K562 (cell line): ENCODE results near the gene PHF21B. TPM values are rescaled to one million over a fixed set of nuclear protein-coding genes. Genes with fewer than 3 reads are reported as not detected.

Experiments used
- ATAC-seq: fragments of 200-7000 bp; cut with Tn5 transposase; 3 replicates; pipeline ENCODE4 v1.9.1; 2020; ENCODE audit warnings: moderate library complexity
- BruUV-seq: library from RNA; stranded (reverse); fragments of 400-500 nt; replicated peaks from 2 replicates; lab custom pipeline; 2021; lab: Mats Ljungman, UMichigan
- CTCF ChIA-PET: fragments of 300-600 bp; formaldehyde crosslinking; extraction: SDS; loops from one replicate; lab custom pipeline; 2021; ENCODE audit warnings: low intra/inter-chr PET ratio; lab: Yijun Ruan, JAX
- POLR2A ChIA-PET: fragments of 300-600, 350-650 bp; sonication (Branson Sonifier 250); formaldehyde crosslinking; extraction: SDS; loops from one replicate; lab custom pipeline; 2021; ENCODE audit warnings: antibody characterized with exemption, inconsistent platforms; lab: Yijun Ruan, JAX
- DNase-seq, 4 experiments: peaks; one replicate each; pipeline versions ENCODE4 v3.0.0 to v3.0.0-alpha.2; 2011 to 2018; ENCODE audit warnings: low spot score in 3 of 4, mixed read lengths in 3 of 4; ENCODE audit errors: extremely low read depth in 1 of 4
- FAIRE-seq: peaks from 2 replicates; lab custom pipeline; 2011; peaks lifted over from hg19 to GRCh38; lab: Jason Lieb, UNC
- H2AFZ ChIP-seq: 2 replicates; pipeline ENCODE4 v1.6.0; 2011; ENCODE audit warnings: low read depth, low read length, control low read depth, inconsistent platforms
- H3K27ac ChIP-seq: fragments of 200-600 bp; 3 replicates; pipeline ENCODE4 v1.8.0; 2011; ENCODE audit warnings: low read depth, mild to moderate bottlenecking, control low read depth, inconsistent platforms, low read length, moderate library complexity, mixed read lengths; ENCODE audit errors: extremely low read depth
- H3K27me3 ChIP-seq, 2 experiments: fragments of 300-600 bp in 1 of 2; 2 replicates in 1 of 2; 3 replicates in 1 of 2; pipeline versions ENCODE4 v1.6.0 to v1.8.0; 2011; ENCODE audit warnings: inconsistent platforms in 2 of 2, low read length in 2 of 2, mild to moderate bottlenecking in 1 of 2, mixed read lengths in 1 of 2, moderate library complexity in 1 of 2; ENCODE audit not compliant: control insufficient read depth in 2 of 2, insufficient read depth in 2 of 2
- H3K36me3 ChIP-seq: fragments of 300-600 bp; 3 replicates; pipeline ENCODE4 v1.8.0; 2011; ENCODE audit warnings: mild to moderate bottlenecking, low read length, inconsistent platforms; ENCODE audit not compliant: control insufficient read depth, insufficient read depth
- H3K4me1 ChIP-seq, 2 experiments: fragments of 200-600 bp in 1 of 2; replicated peaks in 1 of 2; 2 replicates in 1 of 2; 3 replicates in 1 of 2; pipeline versions ENCODE4 v1.5.1 to v1.8.0; 2011; ENCODE audit warnings: inconsistent platforms in 2 of 2, low read length in 2 of 2, mild to moderate bottlenecking in 1 of 2, mixed read lengths in 1 of 2, moderate library complexity in 1 of 2; ENCODE audit not compliant: control insufficient read depth in 2 of 2, insufficient read depth in 2 of 2
- H3K4me2 ChIP-seq: 2 replicates; pipeline ENCODE4 v1.6.1; 2011; ENCODE audit warnings: low read length, control low read depth, inconsistent platforms, mixed read lengths; ENCODE audit not compliant: insufficient read depth
- H3K4me3 ChIP-seq: fragments of 200-600 bp; sonication (generic), shearing (Covaris generic); 2 replicates; pipeline ENCODE4 v1.5.1; 2016; ENCODE audit warnings: control low read depth, inconsistent platforms
- H3K79me2 ChIP-seq: fragments of 200-600 bp; 3 replicates; pipeline ENCODE4 v1.8.0; 2011; ENCODE audit warnings: low read length, inconsistent platforms; ENCODE audit not compliant: control insufficient read depth, insufficient read depth
- H3K9ac ChIP-seq, 2 experiments: 2 replicates each; pipeline versions ENCODE4 v1.6.0 to v1.6.1; 2011; ENCODE audit warnings: low read depth in 2 of 2, low read length in 2 of 2, control low read depth in 1 of 2, inconsistent platforms in 1 of 2, mild to moderate bottlenecking in 1 of 2, mixed read lengths in 1 of 2; ENCODE audit not compliant: insufficient read depth in 1 of 2
- H3K9me1 ChIP-seq: one replicate; pipeline ENCODE4 v1.6.0; 2011; ENCODE audit warnings: inconsistent platforms, mild to moderate bottlenecking, low read length, moderate library complexity; ENCODE audit not compliant: control insufficient read depth, insufficient read depth
- H3K9me3 ChIP-seq: replicated peaks from 2 replicates; pipeline ENCODE4 v1.5.1; 2011; ENCODE audit warnings: low read depth, low read length, inconsistent platforms; ENCODE audit not compliant: control insufficient read depth, insufficient read depth
- H4K20me1 ChIP-seq: replicated peaks from 2 replicates; pipeline ENCODE4 v1.6.1; 2011; ENCODE audit warnings: low read length, inconsistent platforms, mixed read lengths; ENCODE audit not compliant: control insufficient read depth, insufficient read depth
- CEBPB ChIP-seq: fragments of 450-650 bp; IDR thresholded peaks from 2 replicates; pipeline ENCODE4 v1.6.1; 2016; ENCODE audit warnings: missing genetic modification characterization, missing compliant biosample characterization
- DACH1 ChIP-seq: fragments of 450-650 bp; IDR thresholded peaks from 2 replicates; pipeline ENCODE4 v1.6.1; 2018; ENCODE audit not compliant: partially characterized antibody
- DMBX1 ChIP-seq: fragments of 250-450 bp; sonication (Bioruptor Pico); IDR thresholded peaks from 2 replicates; pipeline ENCODE4 v1.8.0; 2022; ENCODE audit warnings: inconsistent platforms, mild to moderate bottlenecking, moderate library complexity, borderline replicate concordance
- HNRNPLL ChIP-seq: fragments of 200-400 bp; formaldehyde crosslinking; IDR thresholded peaks from 2 replicates; pipeline ENCODE4 v1.6.1; 2017; ENCODE audit warnings: low read length, low read depth, mild to moderate bottlenecking; ENCODE audit not compliant: poor library complexity, severe bottlenecking
- MAFK ChIP-seq: IDR thresholded peaks from 2 replicates; pipeline ENCODE4 v1.6.1; 2011; ENCODE audit warnings: low read length, improper control_type of control experiment
- NEUROD1 ChIP-seq: fragments of 150-350 bp; IDR thresholded peaks from 2 replicates; pipeline ENCODE4 v1.6.1; 2014; ENCODE audit warnings: borderline replicate concordance, low read length, low read depth; ENCODE audit not compliant: partially characterized antibody
- RBM25 ChIP-seq: fragments of 200-400 bp; formaldehyde crosslinking; IDR thresholded peaks from 2 replicates; pipeline ENCODE4 v1.6.1; 2018; ENCODE audit warnings: low read length, low read depth, moderate library complexity; ENCODE audit not compliant: severe bottlenecking
- STAG1 ChIP-seq: sonication (generic); formaldehyde crosslinking; IDR thresholded peaks from 2 replicates; pipeline ENCODE4 v1.5.0; 2020; ENCODE audit warnings: missing genetic modification reagents, borderline replicate concordance
- WGBS: fragments of 100-300 bp; shearing (Covaris generic); methylation state at CpG from one replicate; pipeline ENCODE4 v1.1.6; 2016; ENCODE audit warnings: low coverage, mixed read lengths; ENCODE audit not compliant: insufficient coverage; ENCODE audit errors: missing lambda C conversion rate; 5-methylcytosine and 5-hydroxymethylcytosine counted together
- in situ Hi-C: fragments of 300-500 bp; cut with MboI; formaldehyde crosslinking; loops from 4 replicates; pipeline ENCODE4 v1.15.0; 2018; ENCODE audit warnings: inconsistent platforms, mixed read lengths
- intact Hi-C: fragments of 100-400 bp; cut with micrococcal nuclease; formaldehyde crosslinking; loops from 2 replicates; pipeline ENCODE4 v1.14.2; 2022
- polyA plus RNA-seq, 8 experiments: library from polyadenylated mRNA; depleted of rRNA in 4 of 8; stranded (reverse) in 5 of 8; unstranded in 3 of 8; fragments of >200 nt; fragmentation: Nextera tagmentation in 2 of 8; fragmentation: Illumina TruSeq in 1 of 8; extraction: Ambion mirVana in 2 of 8; extraction: Trizol in 1 of 8; gene quantifications; 2 replicates each; pipeline versions ENCODE4 v1.2.1 to v1.2.3, GENCODE V29; 2011 to 2014; ENCODE audit warnings: inconsistent platforms in 1 of 8, missing spikeins in 1 of 8
- total RNA-seq, 7 experiments: library from RNA; depleted of rRNA in 6 of 7; stranded (reverse); fragments of >200 nt in 6 of 7; fragmentation: Illumina TruSeq in 2 of 7; extraction: Trizol in 2 of 7; gene quantifications; 2 replicates each; pipeline versions ENCODE4 v1.2.1 to v1.2.3, GENCODE V29; 2011 to 2021; ENCODE audit warnings: low replicate concordance in 1 of 7
- TF ChIP-seq, protein P1 (sequence below), 3 experiments: IDR thresholded peaks in 2 of 3; conservative IDR thresholded peaks in 1 of 3; 2 replicates each; pipeline ENCODE4 v1.5.1; 2011 to 2012; ENCODE audit warnings: low read length in 3 of 3, mild to moderate bottlenecking in 3 of 3, control low read depth in 2 of 3, improper control_type of control experiment in 1 of 3, inconsistent platforms in 1 of 3, low read depth in 1 of 3, mixed read lengths in 1 of 3, moderate library complexity in 1 of 3; ENCODE audit not compliant: insufficient read depth in 2 of 3
- TF ChIP-seq, protein P2 (sequence below): fragments of 250-450 bp; sonication (Bioruptor Pico); IDR thresholded peaks from 2 replicates; pipeline ENCODE4 v1.4.0; 2020; ENCODE audit warnings: mild to moderate bottlenecking, moderate library complexity, borderline replicate concordance

Gene PHF21B
- total and polyA plus RNA-seq, 9 of the 15 experiments (the other 6 are each of a cell fraction or from before 2014, with no cell fraction given), result 0.04 TPM; not detected in 8

- TF ChIP-seq NEUROD1, result no peak
These were observed 4.8 kb upstream of the PHF21B start (continued) for GRCh38 chr22:45014654-45015053.

DNA sequence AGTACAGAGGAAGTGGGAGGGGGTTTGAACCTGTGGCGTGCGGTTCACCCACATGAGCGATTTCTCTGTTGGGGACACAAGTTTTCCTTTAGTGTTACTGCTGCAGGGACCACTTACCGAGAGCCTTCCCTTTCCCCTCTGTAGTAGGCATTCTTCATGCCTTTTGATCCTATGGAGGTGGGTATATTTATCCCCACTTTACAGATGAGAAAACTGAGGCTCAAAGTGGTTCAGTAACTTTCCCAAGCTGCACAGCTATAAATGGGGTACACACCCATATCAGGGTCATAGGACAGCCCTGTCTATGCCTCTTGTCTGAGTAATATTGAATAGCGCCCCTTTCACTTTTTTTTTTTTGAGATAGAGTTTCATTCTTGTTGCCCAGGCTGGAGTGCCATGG lies 3.3 kb upstream of the PHF21B start:
- Histone ChIP-seq H3K4me3 (no peak overlapping the region), H3K79me2 (no peaks in the 10 kb centered on the region), H3K27me3 (peaks cover 2 to 18% of the 10 kb centered on the region in 2 experiments; a peak in 4 of 5 replicates), H3K9ac (no peak overlapping the region), H3K9me3 (no peaks in the 10 kb centered on the region), H3K9me1 (no peaks in the 10 kb centered on the region), H3K36me3 (no peaks in the 10 kb centered on the region), H2AFZ (no peak overlapping the region), H3K4me2 (no peak overlapping the region), H3K4me1 (peaks cover 0 to 15% of the 10 kb centered on the region in 2 experiments; a peak in 2 of 5 replicates), H4K20me1 (no peaks in the 10 kb centered on the region), H3K27ac (no peak overlapping the region)
- TF ChIP-seq RBM25 (peak; percentile 38), HNRNPLL (no peak)
- DNase-seq (no peak), ATAC-seq (no peak), FAIRE-seq (no peak)
- WGBS, result 8% methylated on average over 4 of the region's 5 CpGs
- in situ Hi-C loops, result no loop called here
- CTCF ChIA-PET, result no interaction called here
- POLR2A ChIA-PET, result no interaction called here
- no TSS peak for BruUV-seq
- intact Hi-C loops, result no loop called here

GRCh38 chr22:45010532-45010900 lies 711 bp upstream of the PHF21B start:
- 49% methylated on average over 17 of the region's 17 CpGs for WGBS
- peaks cover 0 to 20% of the 10 kb centered on the region in 2 experiments; a peak in 2 of 5 replicates for H3K4me1 ChIP-seq
- intact Hi-C loops, result no loop called here
- H3K9ac ChIP-seq, result no peak overlapping the region
- no peaks in the 10 kb centered on the region for H3K9me1 ChIP-seq
- no peaks in the 10 kb centered on the region for H3K9me3 ChIP-seq
- DNase-seq (no peak), FAIRE-seq (no peak), ATAC-seq (no peak)
- peaks cover 4 to 18% of the 10 kb centered on the region in 2 experiments; a peak in 3 of 5 replicates for H3K27me3 ChIP-seq
- no peak overlapping the region for H3K4me3 ChIP-seq
- H3K79me2 ChIP-seq, result no peaks in the 10 kb centered on the region
- H3K27ac ChIP-seq, result no peak overlapping the region
- no TSS peak for BruUV-seq
- CTCF ChIA-PET, result no interaction called here
- in situ Hi-C loops, result no loop called here
- no peak overlapping the region for H3K4me2 ChIP-seq
- no peaks in the 10 kb centered on the region for H4K20me1 ChIP-seq
- POLR2A ChIA-PET, result no interaction called here
- no peaks in the 10 kb centered on the region for H3K36me3 ChIP-seq
- no peak overlapping the region for H2AFZ ChIP-seq
- TF ChIP-seq MAFK (no peak), DMBX1 (no peak), STAG1 (CRISPR knock-in tag) (no peak), CEBPB (tag) (no peak), DACH1 (no peak)
- TF ChIP-seq, protein P1, sequence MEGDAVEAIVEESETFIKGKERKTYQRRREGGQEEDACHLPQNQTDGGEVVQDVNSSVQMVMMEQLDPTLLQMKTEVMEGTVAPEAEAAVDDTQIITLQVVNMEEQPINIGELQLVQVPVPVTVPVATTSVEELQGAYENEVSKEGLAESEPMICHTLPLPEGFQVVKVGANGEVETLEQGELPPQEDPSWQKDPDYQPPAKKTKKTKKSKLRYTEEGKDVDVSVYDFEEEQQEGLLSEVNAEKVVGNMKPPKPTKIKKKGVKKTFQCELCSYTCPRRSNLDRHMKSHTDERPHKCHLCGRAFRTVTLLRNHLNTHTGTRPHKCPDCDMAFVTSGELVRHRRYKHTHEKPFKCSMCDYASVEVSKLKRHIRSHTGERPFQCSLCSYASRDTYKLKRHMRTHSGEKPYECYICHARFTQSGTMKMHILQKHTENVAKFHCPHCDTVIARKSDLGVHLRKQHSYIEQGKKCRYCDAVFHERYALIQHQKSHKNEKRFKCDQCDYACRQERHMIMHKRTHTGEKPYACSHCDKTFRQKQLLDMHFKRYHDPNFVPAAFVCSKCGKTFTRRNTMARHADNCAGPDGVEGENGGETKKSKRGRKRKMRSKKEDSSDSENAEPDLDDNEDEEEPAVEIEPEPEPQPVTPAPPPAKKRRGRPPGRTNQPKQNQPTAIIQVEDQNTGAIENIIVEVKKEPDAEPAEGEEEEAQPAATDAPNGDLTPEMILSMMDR (IDR thresholded peaks at IDR 0.05 in 2 of 3, conservative IDR thresholded peaks at IDR 0.05 in 1 of 3; ENCODE audit: insufficient read depth in 2 of 3, low read depth in 1 of 3, low read length in 3 of 3), result no peak
- TF ChIP-seq, protein P2, sequence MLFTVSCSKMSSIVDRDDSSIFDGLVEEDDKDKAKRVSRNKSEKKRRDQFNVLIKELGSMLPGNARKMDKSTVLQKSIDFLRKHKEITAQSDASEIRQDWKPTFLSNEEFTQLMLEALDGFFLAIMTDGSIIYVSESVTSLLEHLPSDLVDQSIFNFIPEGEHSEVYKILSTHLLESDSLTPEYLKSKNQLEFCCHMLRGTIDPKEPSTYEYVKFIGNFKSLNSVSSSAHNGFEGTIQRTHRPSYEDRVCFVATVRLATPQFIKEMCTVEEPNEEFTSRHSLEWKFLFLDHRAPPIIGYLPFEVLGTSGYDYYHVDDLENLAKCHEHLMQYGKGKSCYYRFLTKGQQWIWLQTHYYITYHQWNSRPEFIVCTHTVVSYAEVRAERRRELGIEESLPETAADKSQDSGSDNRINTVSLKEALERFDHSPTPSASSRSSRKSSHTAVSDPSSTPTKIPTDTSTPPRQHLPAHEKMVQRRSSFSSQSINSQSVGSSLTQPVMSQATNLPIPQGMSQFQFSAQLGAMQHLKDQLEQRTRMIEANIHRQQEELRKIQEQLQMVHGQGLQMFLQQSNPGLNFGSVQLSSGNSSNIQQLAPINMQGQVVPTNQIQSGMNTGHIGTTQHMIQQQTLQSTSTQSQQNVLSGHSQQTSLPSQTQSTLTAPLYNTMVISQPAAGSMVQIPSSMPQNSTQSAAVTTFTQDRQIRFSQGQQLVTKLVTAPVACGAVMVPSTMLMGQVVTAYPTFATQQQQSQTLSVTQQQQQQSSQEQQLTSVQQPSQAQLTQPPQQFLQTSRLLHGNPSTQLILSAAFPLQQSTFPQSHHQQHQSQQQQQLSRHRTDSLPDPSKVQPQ, result no peak
